ENCODE measurements around the gene FOXL1.

FOXL1 gene

GRCh38 chr16:86568677-86569623 lies 9.4 kb upstream of the FOXL1 start:
- no peak for DNase-seq (ENCODE audit: low read depth)

GRCh38 chr16:86569701-86570447 lies 8.5 kb upstream of the FOXL1 start:
- no peak for DNase-seq (ENCODE audit: low read depth)

GRCh38 chr16:86570558-86571529 lies 7.5 kb upstream of the FOXL1 start:
- no peak for DNase-seq (ENCODE audit: low read depth)

GRCh38 chr16:86571530-86571915 lies 6.8 kb upstream of the FOXL1 start:
- DNase-seq (ENCODE audit: low read depth), result no peak

- DNase-seq (ENCODE audit: low read depth), result no peak
These were observed 6.3 kb upstream of the FOXL1 start for GRCh38 chr16:86572041-86572521.

GRCh38 chr16:86572606-86573005 lies 5.7 kb upstream of the FOXL1 start:
- DNase-seq (ENCODE audit: low read depth), result no peak

- DNase-seq (ENCODE audit: low read depth), result no peak
These were observed 5.1 kb upstream of the FOXL1 start for GRCh38 chr16:86573215-86573614.

GRCh38 chr16:86573646-86574508 lies 4.5 kb upstream of the FOXL1 start:
- DNase-seq (ENCODE audit: low read depth), result no peak

GRCh38 chr16:86574646-86575045 lies 3.7 kb upstream of the FOXL1 start:
- DNase-seq (ENCODE audit: low read depth), result no peak

- no peak for DNase-seq (ENCODE audit: low read depth)
These were observed 3.2 kb upstream of the FOXL1 start for GRCh38 chr16:86575095-86575685.

GRCh38 chr16:86575754-86576557 lies 2.4 kb upstream of the FOXL1 start:
- no peak for DNase-seq (ENCODE audit: low read depth)

- no peak for DNase-seq (ENCODE audit: low read depth)
These were observed 1.6 kb upstream of the FOXL1 start for GRCh38 chr16:86576591-86577313.

GRCh38 chr16:86577314-86577971 lies 906 bp upstream of the FOXL1 start:
- no peak for DNase-seq (ENCODE audit: low read depth)

- DNase-seq (ENCODE audit: low read depth), result no peak
These were observed 390 bp downstream of the FOXL1 start for GRCh38 chr16:86578611-86579267.

GRCh38 chr16:86579268-86580062 lies 1.1 kb downstream of the FOXL1 start:
- DNase-seq (ENCODE audit: low read depth), result no peak

- DNase-seq (ENCODE audit: low read depth), result no peak
These were observed 1.9 kb downstream of the FOXL1 start for GRCh38 chr16:86580063-86580790.
